GM19239 (cell line): ENCODE measurements around the gene SLC4A4.

Experiments
- DNase-seq: peaks from one replicate; pipeline ENCODE4 v3.0.0; 2011; ENCODE audit warnings: low spot score; ENCODE audit not compliant: insufficient read length
- FAIRE-seq: peaks from 2 replicates; lab custom pipeline; 2011; peaks lifted over from hg19 to GRCh38; lab: Jason Lieb, UNC

SLC4A4 gene

GRCh38 chr4:71338846-71339593, at the start of gene SLC4A4:
SLC4A4 (plus strand) TSS chr4:71339020.
- peak; percentile 85 for FAIRE-seq
- peak; percentile 42 for DNase-seq

- DNase-seq: no peak
- no peak for FAIRE-seq
These were observed 48.7 kb upstream of the SLC4A4 start for GRCh38 chr4:71290074-71290473.

- DNase-seq: no peak
- FAIRE-seq: no peak
These were observed 48.3 kb upstream of the SLC4A4 start for GRCh38 chr4:71290476-71290875.

GRCh38 chr4:71292228-71292627, 46.6 kb upstream of the SLC4A4 start:
- DNase-seq (no peak), FAIRE-seq (no peak)

GRCh38 chr4:71293705-71294104, 45.1 kb upstream of the SLC4A4 start:
- FAIRE-seq (no peak), DNase-seq (no peak)

- FAIRE-seq: no peak
- no peak for DNase-seq
These were observed 44.5 kb upstream of the SLC4A4 start for GRCh38 chr4:71294301-71294700.

- DNase-seq: no peak
- FAIRE-seq: no peak
These were observed 41.9 kb upstream of the SLC4A4 start for GRCh38 chr4:71296945-71297344.

GRCh38 chr4:71300362-71300761, 38.5 kb upstream of the SLC4A4 start:
- DNase-seq: no peak
- no peak for FAIRE-seq

GRCh38 chr4:71300964-71301363, 37.9 kb upstream of the SLC4A4 start:
- DNase-seq: no peak
- FAIRE-seq: no peak

GRCh38 chr4:71303287-71303686, 35.5 kb upstream of the SLC4A4 start:
- no peak for DNase-seq
- FAIRE-seq: no peak

GRCh38 chr4:71303850-71304249, 35.0 kb upstream of the SLC4A4 start:
- DNase-seq (no peak), FAIRE-seq (no peak)

- no peak for FAIRE-seq
- DNase-seq: no peak
These were observed 34.5 kb upstream of the SLC4A4 start for GRCh38 chr4:71304289-71304850.

- DNase-seq (no peak), FAIRE-seq (no peak)
These were observed 31.1 kb upstream of the SLC4A4 start for GRCh38 chr4:71307729-71308128.

- FAIRE-seq (no peak), DNase-seq (no peak)
These were observed 16.4 kb upstream of the SLC4A4 start for GRCh38 chr4:71322425-71322824.

GRCh38 chr4:71333368-71333767, 5.5 kb upstream of the SLC4A4 start:
- FAIRE-seq (no peak), DNase-seq (no peak)

- no peak for FAIRE-seq
- DNase-seq: no peak
These were observed 4.9 kb upstream of the SLC4A4 start for GRCh38 chr4:71333960-71334359.

- DNase-seq (no peak), FAIRE-seq (no peak)
These were observed 4.3 kb upstream of the SLC4A4 start for GRCh38 chr4:71334465-71334882.

GRCh38 chr4:71343670-71344466, 5.0 kb downstream of the SLC4A4 start:
- DNase-seq (no peak), FAIRE-seq (no peak)

GRCh38 chr4:71346710-71347109, 7.9 kb downstream of the SLC4A4 start:
- FAIRE-seq: no peak
- no peak for DNase-seq

GRCh38 chr4:71348586-71348985, 9.8 kb downstream of the SLC4A4 start:
- no peak for DNase-seq
- FAIRE-seq: no peak

GRCh38 chr4:71355045-71355444, 16.2 kb downstream of the SLC4A4 start:
- no peak for DNase-seq
- no peak for FAIRE-seq
